HAP-1 (cell line): ENCODE measurements around the gene ACTL6A.

Experiments used
- DNase-seq, 2 experiments: peaks; one replicate each; pipeline ENCODE4 v3.0.0-alpha.2; 2016 to 2020; ENCODE audit warnings: low spot score in 2 of 2
- H3K27me3 ChIP-seq: fragments of 250-450 bp; sonication (Bioruptor Pico); 2 replicates; pipeline ENCODE4 v1.5.1; 2020; ENCODE audit warnings: low read depth, mild to moderate bottlenecking, moderate library complexity
- H3K36me3 ChIP-seq: fragments of 250-450 bp; sonication (Bioruptor Pico); replicated peaks from 2 replicates; pipeline ENCODE4 v1.5.1; 2020; ENCODE audit warnings: mild to moderate bottlenecking
- H3K4me1 ChIP-seq: fragments of 250-450 bp; sonication (Bioruptor Pico); 2 replicates; pipeline ENCODE4 v1.5.1; 2020; ENCODE audit warnings: mild to moderate bottlenecking
- H3K4me3 ChIP-seq: fragments of 250-450 bp; sonication (Bioruptor Pico); 2 replicates; pipeline ENCODE4 v1.5.1; 2020; ENCODE audit warnings: mild to moderate bottlenecking, moderate library complexity
- H3K9me3 ChIP-seq: fragments of 250-450 bp; sonication (Bioruptor Pico); 2 replicates; pipeline ENCODE4 v1.5.1; 2020; ENCODE audit warnings: mild to moderate bottlenecking, moderate library complexity
- in situ Hi-C: fragments of 300-500 bp; cut with MboI; formaldehyde crosslinking; loops from 3 replicates; pipeline ENCODE4 v1.14.3; 2020; ENCODE audit warnings: low sequenced_read_pairs, inconsistent platforms, mixed read lengths

ACTL6A gene

GRCh38 chr3:179546814-179547241, 15.9 kb upstream of the ACTL6A start:
- Histone ChIP-seq H3K27me3 (no peaks in the 10 kb centered on the region), H3K36me3 (no peaks in the 10 kb centered on the region), H3K4me3 (no peak overlapping the region), H3K9me3 (no peaks in the 10 kb centered on the region), H3K4me1 (0 out of 2 replicates have a peak, but pooled peaks cover 3% of the 10 kb centered on the region)
- in situ Hi-C loops: no loop called here
- no peak for DNase-seq

DNA sequence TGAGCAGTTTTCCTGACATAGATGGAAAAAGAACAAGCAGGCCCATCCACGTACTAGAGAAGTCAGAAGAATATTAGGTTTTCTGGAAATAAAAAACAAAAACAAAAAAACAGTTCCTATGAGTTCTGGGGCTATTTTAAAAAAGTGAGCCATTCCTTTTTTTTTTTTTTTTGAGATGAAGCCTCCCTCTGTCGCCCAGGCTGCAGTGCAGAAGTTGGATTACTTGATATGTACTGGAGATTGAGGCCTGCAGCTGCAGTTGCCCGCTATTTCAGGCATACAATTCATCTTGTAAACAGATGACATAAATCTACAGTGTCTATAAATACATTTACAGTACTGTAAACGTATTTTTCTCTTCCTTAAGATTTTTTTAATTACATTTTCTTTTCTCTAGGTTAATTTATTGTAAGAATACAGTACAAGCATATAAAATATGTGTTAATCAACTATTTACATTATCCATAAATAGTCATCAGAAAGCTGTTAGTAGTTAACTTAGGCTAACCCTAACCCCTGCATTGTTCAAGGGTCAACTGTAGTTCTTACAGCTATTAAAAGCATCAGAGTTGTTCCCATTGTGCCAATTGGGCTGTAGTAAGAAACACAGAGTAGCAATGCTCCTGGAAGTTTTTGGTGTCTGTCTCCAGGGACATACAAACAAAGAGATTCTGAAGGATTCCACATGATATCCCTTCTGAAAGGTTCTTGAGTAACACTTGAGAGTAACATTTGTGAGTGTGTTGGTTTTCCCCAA, 11.2 kb upstream of the ACTL6A start:
- Histone ChIP-seq H3K4me3 (no peak overlapping the region), H3K27me3 (no peaks in the 10 kb centered on the region), H3K4me1 (peaks cover 11% of the 10 kb centered on the region), H3K9me3 (no peaks in the 10 kb centered on the region), H3K36me3 (no peaks in the 10 kb centered on the region)
- DNase-seq: no peak
- in situ Hi-C loops: loop anchor here (10.0 kb wide), 1 partner anchor 127 kb away; no protein-coding TSS in a partner anchor

- peak; percentile 73 to 79 for DNase-seq
Observed at GRCh38 chr3:179558742-179559364, 3.9 kb upstream of the ACTL6A start.

DNA sequence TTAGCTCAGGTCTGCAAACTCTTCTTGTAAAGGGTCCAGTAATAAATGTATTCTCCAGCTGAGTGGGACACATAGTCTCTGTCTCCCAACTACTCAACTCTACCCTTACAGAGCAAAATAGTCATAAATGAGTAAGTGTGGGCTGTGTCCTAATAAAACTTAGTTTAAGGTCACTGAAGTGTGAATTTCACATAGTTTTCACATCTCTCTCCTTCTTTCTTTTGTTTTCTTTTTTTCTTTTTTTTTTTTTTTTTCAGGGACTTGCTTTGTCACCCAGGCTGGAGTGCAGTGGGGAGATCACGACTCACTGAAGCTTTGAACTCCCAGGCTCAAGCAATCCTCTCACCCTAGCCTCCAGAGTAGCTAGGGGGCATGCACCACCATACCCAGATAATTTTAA, 1.9 kb upstream of the ACTL6A start:
- no peak for DNase-seq
- H3K4me1 ChIP-seq: peaks cover 14% of the 10 kb centered on the region
- in situ Hi-C loops: loop anchor here (10.0 kb wide), 2 partner anchors 236 to 546 kb away; partner anchors contain the start of gene ZNF639
- no peaks in the 10 kb centered on the region for H3K27me3 ChIP-seq
- H3K36me3 ChIP-seq: no peaks in the 10 kb centered on the region
- no peaks in the 10 kb centered on the region for H3K9me3 ChIP-seq
- H3K4me3 ChIP-seq: no peak overlapping the region

More at GRCh38 chr3:179558742-179559364, 3.9 kb upstream of the ACTL6A start:
- no peaks in the 10 kb centered on the region for H3K27me3 ChIP-seq
- H3K4me3 ChIP-seq: no peak overlapping the region
- H3K9me3 ChIP-seq: no peaks in the 10 kb centered on the region
- peaks cover 13% of the 10 kb centered on the region for H3K4me1 ChIP-seq
- no peaks in the 10 kb centered on the region for H3K36me3 ChIP-seq
- in situ Hi-C loops: loop anchor here (10.0 kb wide), 1 partner anchor 134 kb away; no protein-coding TSS in a partner anchor

DNA sequence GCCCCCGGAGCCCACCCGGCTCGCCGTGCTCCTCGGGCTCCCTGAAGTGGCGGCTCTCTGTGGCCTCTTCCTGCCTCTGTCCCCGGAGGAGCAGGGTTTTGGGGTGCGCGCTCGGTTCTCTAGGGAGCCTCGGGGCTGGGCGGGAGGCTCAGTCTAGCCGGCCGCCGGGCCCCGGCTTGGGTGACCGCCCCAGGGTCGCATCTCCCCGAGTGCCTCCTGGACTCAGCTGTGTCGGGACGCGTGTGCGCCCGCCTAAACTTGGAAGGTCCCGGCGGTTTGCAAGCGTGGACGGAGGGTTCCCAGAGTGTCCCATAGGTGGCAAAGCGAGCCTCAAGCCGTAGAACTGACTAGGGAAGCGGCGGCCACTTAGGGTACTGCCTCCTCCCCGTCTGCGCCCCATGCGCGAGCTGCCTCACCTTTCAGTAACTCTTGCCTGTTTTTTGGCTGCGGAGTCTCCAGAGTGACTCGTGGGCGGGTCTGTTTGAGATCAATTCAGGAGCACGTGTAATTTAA, 601 bp downstream of the ACTL6A start:
- Histone ChIP-seq H3K27me3 (no peaks in the 10 kb centered on the region), H3K9me3 (no peaks in the 10 kb centered on the region), H3K4me3 (peak overlapping the region; percentile 94), H3K36me3 (no peaks in the 10 kb centered on the region), H3K4me1 (peaks cover 6% of the 10 kb centered on the region)
- DNase-seq: peak; percentile 58 to 78
- in situ Hi-C loops: loop anchor here (10.0 kb wide), 2 partner anchors 239 to 549 kb away; partner anchors contain the start of gene ZNF639

- Histone ChIP-seq H3K4me1 (peaks cover 6% of the 10 kb centered on the region), H3K36me3 (peaks cover 9% of the 10 kb centered on the region), H3K4me3 (no peak overlapping the region), H3K9me3 (no peaks in the 10 kb centered on the region), H3K27me3 (no peaks in the 10 kb centered on the region; the same call in 1 of the 2 replicates)
- no peak for DNase-seq
- in situ Hi-C loops: loop anchor here (10.0 kb wide), 2 partner anchors 241 to 551 kb away; partner anchors contain the start of gene ZNF639
Observed at GRCh38 chr3:179565496-179565895, 2.8 kb downstream of the ACTL6A start.

DNA sequence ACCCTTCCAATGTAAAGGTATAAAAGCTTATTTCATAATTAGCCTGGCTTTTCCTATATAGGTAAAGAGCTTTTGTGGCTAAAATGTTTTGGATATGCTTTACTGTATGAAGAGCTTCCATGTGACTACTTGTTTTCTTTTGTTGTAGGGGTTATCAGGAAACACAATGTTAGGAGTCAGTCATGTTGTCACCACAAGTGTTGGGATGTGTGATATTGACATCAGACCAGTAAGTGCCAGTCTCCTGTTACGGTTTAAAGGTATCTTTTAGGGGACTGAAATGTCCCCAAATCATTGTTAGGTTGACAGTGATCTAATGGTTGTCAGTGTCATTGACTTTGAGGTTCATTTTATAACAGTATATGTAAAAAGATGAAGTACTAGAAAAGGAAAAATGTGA, 18.3 kb downstream of the ACTL6A start:
- no peaks in the 10 kb centered on the region for H3K27me3 ChIP-seq
- no peaks in the 10 kb centered on the region for H3K4me1 ChIP-seq
- in situ Hi-C loops: no loop called here
- H3K4me3 ChIP-seq: no peak overlapping the region
- H3K9me3 ChIP-seq: no peaks in the 10 kb centered on the region
- H3K36me3 ChIP-seq: peaks cover 68% of the 10 kb centered on the region
- DNase-seq: no peak

DNA sequence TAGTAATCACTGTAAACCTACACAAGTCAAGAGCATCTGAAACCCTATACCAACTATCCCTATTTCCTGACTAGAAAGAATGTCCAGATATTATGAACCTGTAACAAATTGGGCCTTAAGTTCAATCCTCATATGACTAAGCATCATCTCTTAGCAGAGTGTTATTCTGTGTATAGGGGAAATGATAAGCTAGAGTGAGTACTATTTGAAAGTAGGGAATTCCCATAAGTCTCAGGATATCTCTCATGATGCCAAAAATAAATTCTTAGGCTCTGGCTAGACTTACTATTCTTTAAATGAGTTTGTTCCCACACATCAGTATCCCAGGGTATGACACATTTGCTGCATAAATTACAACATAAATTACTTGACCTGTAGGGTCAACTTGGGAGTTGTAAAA, 26.4 kb downstream of the ACTL6A start:
- H3K9me3 ChIP-seq: no peaks in the 10 kb centered on the region
- no peak for DNase-seq
- in situ Hi-C loops: no loop called here
- H3K27me3 ChIP-seq: no peaks in the 10 kb centered on the region
- peaks cover 86% of the 10 kb centered on the region for H3K36me3 ChIP-seq
- H3K4me3 ChIP-seq: no peak overlapping the region
- H3K4me1 ChIP-seq: peaks cover 10% of the 10 kb centered on the region

DNA sequence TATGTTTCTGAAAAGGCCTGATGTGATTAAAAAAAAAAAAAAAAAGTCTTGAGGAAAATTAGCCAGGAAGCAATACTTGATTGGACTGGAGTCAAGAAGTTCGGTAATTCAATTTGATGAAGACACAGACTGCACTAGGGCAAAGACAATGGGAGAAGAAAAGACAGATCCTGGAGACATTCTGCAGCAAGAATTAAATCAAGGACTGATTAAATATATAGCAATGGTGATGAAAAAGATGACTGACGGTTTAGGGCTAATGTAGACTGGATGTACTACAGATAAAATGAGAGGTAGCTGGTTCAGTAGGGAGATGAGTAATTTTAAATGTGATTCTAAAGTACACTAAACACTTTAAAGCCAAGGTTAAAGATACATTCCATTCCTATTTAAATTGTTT, 27.9 kb downstream of the ACTL6A start:
- H3K9me3 ChIP-seq: no peaks in the 10 kb centered on the region
- DNase-seq: no peak
- no peak overlapping the region for H3K4me3 ChIP-seq
- H3K36me3 ChIP-seq: peaks cover 90% of the 10 kb centered on the region
- H3K4me1 ChIP-seq: peaks cover 10% of the 10 kb centered on the region
- no peaks in the 10 kb centered on the region for H3K27me3 ChIP-seq
- in situ Hi-C loops: no loop called here

DNA sequence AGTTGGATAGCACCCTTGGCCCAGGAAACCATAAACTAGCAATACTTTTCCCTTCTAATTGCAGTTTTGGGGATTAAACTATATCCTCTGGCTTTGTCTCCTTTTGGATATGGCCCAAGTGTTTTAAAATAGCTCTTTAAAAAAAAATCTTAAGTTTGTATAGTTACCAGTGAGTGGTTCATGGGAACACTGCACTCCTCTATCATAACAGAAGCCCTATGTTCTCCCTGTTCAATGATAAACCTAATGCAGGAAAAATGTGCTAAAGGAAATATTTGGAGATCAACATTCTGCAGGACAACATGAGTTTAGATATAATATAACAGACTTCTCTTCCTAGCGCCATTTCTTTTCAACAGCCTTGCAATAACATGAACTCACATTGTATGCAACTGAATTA, 28.6 kb downstream of the ACTL6A start:
- no peak for DNase-seq
- Histone ChIP-seq H3K4me3 (no peak overlapping the region), H3K27me3 (no peaks in the 10 kb centered on the region), H3K36me3 (peaks cover 91% of the 10 kb centered on the region), H3K9me3 (no peaks in the 10 kb centered on the region), H3K4me1 (peaks cover 10% of the 10 kb centered on the region)
- in situ Hi-C loops: no loop called here

DNA sequence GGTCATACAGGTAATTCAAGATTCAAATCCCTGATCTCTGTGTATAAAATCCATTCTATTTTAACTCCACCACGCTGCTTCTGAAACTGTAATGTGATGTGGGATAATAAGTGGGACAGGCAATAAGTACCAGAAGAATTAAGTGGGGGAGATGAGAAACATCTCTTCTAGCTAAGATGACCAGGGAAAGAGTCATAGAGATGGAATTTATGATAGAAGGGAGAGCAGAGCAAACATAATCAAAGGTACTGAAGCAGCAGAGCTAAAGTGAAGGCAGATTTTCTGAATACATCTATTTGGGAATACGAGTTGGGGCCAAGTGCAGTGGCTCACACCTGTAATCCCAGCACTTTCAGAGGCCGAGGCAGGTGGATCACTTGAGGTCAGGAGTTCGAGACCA, 36.8 kb downstream of the ACTL6A start:
- in situ Hi-C loops: no loop called here
- H3K9me3 ChIP-seq: no peaks in the 10 kb centered on the region

GRCh38 chr3:179603321-179603720, 40.6 kb downstream of the ACTL6A start:
- Histone ChIP-seq H3K4me1 (peaks cover 8% of the 10 kb centered on the region; the same call in 1 of the 2 replicates), H3K9me3 (no peaks in the 10 kb centered on the region), H3K36me3 (peaks cover 35% of the 10 kb centered on the region), H3K4me3 (peak overlapping the region; percentile 96), H3K27me3 (no peaks in the 10 kb centered on the region)
- DNase-seq: no peak
- in situ Hi-C loops: no loop called here

More for the DNA sequence above, 36.8 kb downstream of the ACTL6A start:
- Histone ChIP-seq H3K27me3 (no peaks in the 10 kb centered on the region), H3K4me3 (no peak overlapping the region), H3K4me1 (peaks cover 6% of the 10 kb centered on the region; the same call in 1 of the 2 replicates), H3K36me3 (peaks cover 68% of the 10 kb centered on the region)
- no peak for DNase-seq

DNA sequence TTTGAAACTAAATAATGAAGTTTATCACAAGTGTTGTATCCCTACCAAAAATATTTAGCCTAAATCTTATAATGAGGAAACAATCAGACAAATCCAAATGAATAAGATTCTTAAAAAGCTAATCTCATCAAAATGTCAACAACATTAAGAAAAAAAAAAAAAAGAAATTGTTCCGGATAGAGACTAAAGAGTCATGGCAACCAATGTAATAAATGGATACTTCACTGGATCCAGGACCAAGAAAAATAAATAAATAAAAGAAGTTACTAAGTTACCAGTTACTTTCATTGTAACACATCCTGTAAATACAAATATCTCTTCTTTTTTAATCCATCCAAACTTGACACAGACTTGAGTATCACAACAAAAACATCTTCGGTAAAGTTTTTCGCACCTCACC, 41.1 kb downstream of the ACTL6A start:
- H3K4me3 ChIP-seq: peak overlapping the region; percentile 96
- no peak for DNase-seq
- no peaks in the 10 kb centered on the region for H3K9me3 ChIP-seq
- peaks cover 30% of the 10 kb centered on the region for H3K36me3 ChIP-seq
- in situ Hi-C loops: no loop called here
- no peaks in the 10 kb centered on the region for H3K27me3 ChIP-seq
- H3K4me1 ChIP-seq: peaks cover 8% of the 10 kb centered on the region; the same call in 1 of the 2 replicates
